ENCODE results near the gene PDZK1IP1. TPM values are rescaled to one million over a fixed set of nuclear protein-coding genes. Genes with fewer than 3 reads are reported as not detected.

Gene PDZK1IP1
- total and polyA plus RNA-seq, 9 donors, result 0.36 to 66.1 (median 0.61) TPM; not detected in 2

DNA sequence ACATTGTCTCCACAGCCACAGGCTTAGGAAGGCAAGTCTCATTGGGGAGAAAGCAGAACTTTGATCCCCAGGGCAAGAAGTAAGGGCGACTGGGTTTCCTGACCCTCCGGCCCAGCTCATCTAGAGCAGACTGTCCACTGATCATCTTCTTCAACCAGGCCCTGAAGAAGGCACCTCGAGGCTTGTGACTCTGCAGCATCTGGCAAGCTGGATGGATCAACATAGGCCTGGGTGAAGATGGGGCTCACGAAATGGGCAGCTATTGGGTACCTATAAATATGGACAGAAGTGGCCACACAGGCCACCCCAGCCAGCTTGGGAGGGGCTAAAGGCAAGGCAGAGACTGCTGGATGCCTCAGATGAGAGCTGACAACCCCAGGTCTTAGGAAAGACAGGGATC is 29.2 kb upstream of the PDZK1IP1 start:
- intact Hi-C loops (cut with DNase I), result no loop called here
- no peak for TF ChIP-seq EP300 (IDR thresholded peaks at IDR 0.05)
- Histone ChIP-seq H3K9me3 (no peaks in the 10 kb centered on the region), H3K27ac (no peak overlapping the region), H3K4me3 (no peak overlapping the region), H3K27me3 (no peaks in the 10 kb centered on the region), H3K36me3 (no peaks in the 10 kb centered on the region), H3K4me1 (ENCODE audit: insufficient read depth) (no peaks in the 10 kb centered on the region)
- 82 to 86% (median 85%) methylated on average over 4 of the region's 4 CpGs for WGBS, 3 donors
- no peak for DNase-seq

DNA sequence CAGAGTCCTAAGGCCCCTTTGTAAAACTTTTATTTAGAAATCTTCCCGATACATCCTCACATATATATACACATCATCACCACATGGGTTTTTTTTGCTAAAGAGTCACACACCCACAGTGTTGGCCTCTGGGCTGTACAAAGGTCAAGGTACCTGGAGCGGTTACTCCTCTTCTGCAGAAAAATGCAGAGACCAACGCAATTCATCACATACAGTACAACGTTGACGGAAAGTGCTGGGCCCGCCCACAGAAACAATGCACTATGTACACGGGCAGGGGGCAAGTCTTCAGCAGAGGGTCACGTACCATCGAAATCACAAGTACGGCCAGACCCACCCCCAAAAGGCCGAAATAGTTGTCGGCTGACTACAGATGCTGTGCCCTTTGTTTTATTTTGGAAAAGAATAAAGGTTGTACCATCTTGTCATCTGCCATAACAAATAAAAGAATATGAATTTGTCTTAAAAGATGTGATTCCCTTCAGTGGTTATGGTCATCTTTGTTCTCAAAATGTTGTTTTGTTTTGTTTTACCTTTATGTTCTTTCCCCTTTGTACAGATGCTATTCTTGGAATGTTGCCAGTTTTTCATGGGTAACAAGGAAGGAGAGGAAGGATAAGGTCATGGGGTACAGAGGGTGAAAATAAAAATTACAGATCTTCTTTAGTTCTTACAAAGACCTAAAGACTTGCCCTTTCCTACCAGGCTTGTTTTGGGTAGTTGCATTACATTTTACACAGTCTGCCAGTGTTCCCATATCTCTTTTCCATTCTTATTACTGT is 26.6 kb upstream of the PDZK1IP1 start:
- intact Hi-C loops (cut with DNase I), result no loop called here
- 47 to 63% (median 51%) methylated on average over 12 of the region's 12 CpGs for WGBS, 3 donors
- no peak overlapping the region for H3K27ac ChIP-seq
- no peak overlapping the region for H3K4me3 ChIP-seq
- no peaks in the 10 kb centered on the region for H3K27me3 ChIP-seq
- TF ChIP-seq POLR2A (IDR thresholded peaks at IDR 0.05) (no peak), EP300 (IDR thresholded peaks at IDR 0.05) (no peak)
- no peaks in the 10 kb centered on the region for H3K4me1 ChIP-seq (ENCODE audit: insufficient read depth)
- DNase-seq, result no peak
- no peaks in the 10 kb centered on the region for H3K36me3 ChIP-seq
- H3K9me3 ChIP-seq, result no peaks in the 10 kb centered on the region

DNA sequence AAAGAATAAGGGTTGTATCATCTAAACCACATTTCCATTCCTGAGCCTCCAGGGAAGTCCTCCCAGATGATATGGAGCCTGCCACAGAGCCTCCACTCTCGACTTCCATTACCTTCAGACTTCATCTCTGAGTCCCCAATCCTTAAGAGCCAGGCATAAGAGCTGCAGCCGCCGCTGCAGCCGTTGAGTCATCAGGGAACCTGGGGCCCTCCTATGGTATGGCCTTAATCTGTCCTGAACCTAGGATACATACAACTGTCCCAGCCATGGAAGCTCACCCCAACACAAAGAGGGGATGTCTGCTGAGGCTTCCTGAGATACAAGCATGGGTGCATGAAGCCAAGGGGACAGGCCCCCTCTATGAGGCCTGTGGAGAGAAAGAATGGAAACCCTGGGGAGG is 25.9 kb upstream of the PDZK1IP1 start:
- H3K27me3 ChIP-seq, result no peaks in the 10 kb centered on the region
- intact Hi-C loops (cut with DNase I), result no loop called here
- H3K27ac ChIP-seq, result no peak overlapping the region
- H3K9me3 ChIP-seq, result no peaks in the 10 kb centered on the region
- TF ChIP-seq, protein P1, sequence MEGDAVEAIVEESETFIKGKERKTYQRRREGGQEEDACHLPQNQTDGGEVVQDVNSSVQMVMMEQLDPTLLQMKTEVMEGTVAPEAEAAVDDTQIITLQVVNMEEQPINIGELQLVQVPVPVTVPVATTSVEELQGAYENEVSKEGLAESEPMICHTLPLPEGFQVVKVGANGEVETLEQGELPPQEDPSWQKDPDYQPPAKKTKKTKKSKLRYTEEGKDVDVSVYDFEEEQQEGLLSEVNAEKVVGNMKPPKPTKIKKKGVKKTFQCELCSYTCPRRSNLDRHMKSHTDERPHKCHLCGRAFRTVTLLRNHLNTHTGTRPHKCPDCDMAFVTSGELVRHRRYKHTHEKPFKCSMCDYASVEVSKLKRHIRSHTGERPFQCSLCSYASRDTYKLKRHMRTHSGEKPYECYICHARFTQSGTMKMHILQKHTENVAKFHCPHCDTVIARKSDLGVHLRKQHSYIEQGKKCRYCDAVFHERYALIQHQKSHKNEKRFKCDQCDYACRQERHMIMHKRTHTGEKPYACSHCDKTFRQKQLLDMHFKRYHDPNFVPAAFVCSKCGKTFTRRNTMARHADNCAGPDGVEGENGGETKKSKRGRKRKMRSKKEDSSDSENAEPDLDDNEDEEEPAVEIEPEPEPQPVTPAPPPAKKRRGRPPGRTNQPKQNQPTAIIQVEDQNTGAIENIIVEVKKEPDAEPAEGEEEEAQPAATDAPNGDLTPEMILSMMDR (IDR thresholded peaks at IDR 0.05), result no peak
- no peak for TF ChIP-seq EP300 (IDR thresholded peaks at IDR 0.05)
- H3K4me3 ChIP-seq, result no peak overlapping the region
- no peak for DNase-seq
- no peaks in the 10 kb centered on the region for H3K4me1 ChIP-seq (ENCODE audit: insufficient read depth)
- no peaks in the 10 kb centered on the region for H3K36me3 ChIP-seq
- WGBS, 3 donors, result 90 to 95% (median 92%) methylated on average over 4 of the region's 4 CpGs

DNA sequence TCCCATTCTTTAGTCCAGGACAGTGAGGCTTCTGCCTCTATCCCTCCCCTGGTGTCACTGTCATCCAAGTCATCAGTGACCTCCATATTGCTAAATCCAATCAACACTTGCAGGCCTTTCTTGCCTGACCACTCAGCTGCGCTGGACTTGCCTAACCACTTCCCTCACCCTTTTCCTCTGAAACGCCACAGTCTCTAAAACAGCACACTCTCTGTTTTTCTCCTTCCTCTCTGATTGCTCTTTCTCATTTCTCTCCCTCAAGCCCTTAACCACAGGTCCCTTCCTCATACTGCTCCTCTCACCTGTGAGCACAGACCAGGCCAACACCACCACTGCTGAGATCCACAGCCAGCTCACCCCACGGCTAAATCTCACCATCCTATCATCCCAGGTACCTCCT is 24.7 kb upstream of the PDZK1IP1 start:
- Histone ChIP-seq H3K9me3 (no peaks in the 10 kb centered on the region), H3K4me1 (ENCODE audit: insufficient read depth) (no peaks in the 10 kb centered on the region), H3K27me3 (no peaks in the 10 kb centered on the region), H3K27ac (no peak overlapping the region), H3K36me3 (no peaks in the 10 kb centered on the region), H3K4me3 (no peak overlapping the region)
- DNase-seq, result no peak
- intact Hi-C loops (cut with DNase I), result no loop called here
- 81 to 83% (median 81%) methylated on average over 3 of the region's 3 CpGs for WGBS, 3 donors
- TF ChIP-seq POLR2A (IDR thresholded peaks at IDR 0.05) (no peak), EP300 (IDR thresholded peaks at IDR 0.05) (no peak)
- TF ChIP-seq, protein P1 (IDR thresholded peaks at IDR 0.05), result no peak

DNA sequence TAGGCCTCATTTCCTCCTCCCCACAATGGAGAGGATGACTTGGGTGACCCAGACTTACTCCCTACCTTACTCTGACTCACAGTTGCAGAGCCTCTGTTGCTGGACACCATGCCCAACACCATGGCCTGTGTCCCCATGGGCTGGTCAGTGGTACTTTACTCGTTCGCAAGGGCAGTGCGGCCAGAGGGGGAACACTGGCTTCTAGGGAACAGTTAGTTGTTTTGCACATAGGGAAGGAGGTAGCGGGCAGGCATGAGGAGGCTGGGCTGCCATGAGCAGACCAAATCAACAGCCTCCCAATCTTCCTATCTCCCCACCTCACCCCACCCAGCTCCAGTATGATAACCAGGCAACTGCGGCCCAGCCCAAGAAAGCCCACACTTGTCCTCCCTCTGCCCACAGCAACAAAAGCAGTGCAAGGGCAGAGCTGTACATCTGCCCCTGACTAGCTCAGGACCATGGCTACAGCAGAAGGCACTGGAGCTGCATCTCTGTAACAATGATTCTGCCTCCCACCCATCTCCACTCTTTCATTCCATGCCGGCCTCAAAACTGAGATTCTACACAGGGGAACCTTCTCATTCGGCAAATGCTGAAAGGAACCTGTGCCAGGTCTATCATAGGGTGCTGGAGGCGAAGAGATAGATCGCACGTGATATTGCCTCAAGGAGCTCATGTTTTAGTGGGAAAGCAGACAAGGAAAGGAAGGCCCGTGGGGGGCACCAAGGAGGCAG is 23.6 kb upstream of the PDZK1IP1 start:
- H3K27me3 ChIP-seq, result no peaks in the 10 kb centered on the region
- no peaks in the 10 kb centered on the region for H3K9me3 ChIP-seq
- no peaks in the 10 kb centered on the region for H3K4me1 ChIP-seq (ENCODE audit: insufficient read depth)
- no peak overlapping the region for H3K27ac ChIP-seq
- 80 to 88% (median 82%) methylated on average over 11 of the region's 11 CpGs for WGBS, 3 donors
- intact Hi-C loops (cut with DNase I), result no loop called here
- H3K4me3 ChIP-seq, result no peak overlapping the region
- DNase-seq, result no peak
- no peaks in the 10 kb centered on the region for H3K36me3 ChIP-seq
- no peak for TF ChIP-seq POLR2A (IDR thresholded peaks at IDR 0.05)
- TF ChIP-seq, protein P1 (IDR thresholded peaks at IDR 0.05), result no peak
